Measurements from ENCODE around the gene SEMA3A.
A peak's percentile ranks its signal among the peaks of the same experiment; 100 is the strongest.

Gene SEMA3A

GRCh38 chr7:84107259-84107658 is 87.3 kb downstream of the SEMA3A start:
- H3K4me3 ChIP-seq (ENCODE audit: low read length), result no peak overlapping the region
- no peak for TF ChIP-seq CTCF (conservative IDR thresholded peaks at IDR 0.05; ENCODE audit: low read length)
- DNase-seq (ENCODE audit: low read depth), result no peak

- DNase-seq (ENCODE audit: low read depth), result no peak
- H3K4me3 ChIP-seq (ENCODE audit: low read length), result no peak overlapping the region
Measured at GRCh38 chr7:84106291-84106690, 88.3 kb downstream of the SEMA3A start.

GRCh38 chr7:84105586-84105985 is 89.0 kb downstream of the SEMA3A start:
- no peak for TF ChIP-seq CTCF (conservative IDR thresholded peaks at IDR 0.05; ENCODE audit: low read length)
- peak; percentile 50 for DNase-seq (ENCODE audit: low read depth)
- no peak overlapping the region for H3K4me3 ChIP-seq (ENCODE audit: low read length)

More at GRCh38 chr7:84106291-84106690, 88.3 kb downstream of the SEMA3A start:
- no peak for TF ChIP-seq CTCF (conservative IDR thresholded peaks at IDR 0.05; ENCODE audit: low read length)

- DNase-seq (ENCODE audit: low read depth), result no peak
- no peak overlapping the region for H3K4me3 ChIP-seq (ENCODE audit: low read length)
- TF ChIP-seq CTCF (conservative IDR thresholded peaks at IDR 0.05; ENCODE audit: low read length), result no peak
Measured at GRCh38 chr7:84104826-84105225, 89.8 kb downstream of the SEMA3A start.

GRCh38 chr7:84102213-84102612 is 92.4 kb downstream of the SEMA3A start:
- TF ChIP-seq CTCF (conservative IDR thresholded peaks at IDR 0.05; ENCODE audit: low read length), result no peak
- peak; percentile 78 for DNase-seq (ENCODE audit: low read depth)
- H3K4me3 ChIP-seq (ENCODE audit: low read length), result no peak overlapping the region

- DNase-seq (ENCODE audit: low read depth), result peak; percentile 29
- no peak; the same call in 1 of the 2 replicates for TF ChIP-seq CTCF (conservative IDR thresholded peaks at IDR 0.05; ENCODE audit: low read length)
- H3K4me3 ChIP-seq (ENCODE audit: low read length), result no peak overlapping the region
Measured at GRCh38 chr7:84100866-84101265, 93.7 kb downstream of the SEMA3A start.

GRCh38 chr7:84095971-84096370 is 98.6 kb downstream of the SEMA3A start:
- H3K4me3 ChIP-seq (ENCODE audit: low read length), result no peak overlapping the region
- TF ChIP-seq CTCF (conservative IDR thresholded peaks at IDR 0.05; ENCODE audit: low read length), result no peak
- no peak for DNase-seq (ENCODE audit: low read depth)
